GM21825 (cell line): ENCODE measurements around the gene RAMP1.
"Not testable (repeated sequence)": the region's sequence is repeated elsewhere in the genome, so short reads cannot be mapped to it uniquely, and the experiment has no call there.

ENCODE experiments used
- ATAC-seq: cut with Tn5 transposase; IDR thresholded peaks from one replicate; pipeline ENCODE4 v1.9.1; 2021; ENCODE audit warnings: mild to moderate bottlenecking, moderate library complexity; ENCODE audit not compliant: unreplicated experiment

RAMP1 gene

GRCh38 chr2:237942513-237942899 is 83.1 kb downstream of the RAMP1 start:
- no peak for ATAC-seq

GRCh38 chr2:237943395-237944094 is 84.1 kb downstream of the RAMP1 start:
- no peak for ATAC-seq

- no peak for ATAC-seq
Observed at GRCh38 chr2:237944302-237944701, 84.9 kb downstream of the RAMP1 start.

GRCh38 chr2:237946423-237946822 is 87.0 kb downstream of the RAMP1 start:
- ATAC-seq = no peak

- ATAC-seq = not testable (repeated sequence)
Observed at GRCh38 chr2:237951354-237951753, 91.9 kb downstream of the RAMP1 start.

GRCh38 chr2:237951878-237952277 is 92.5 kb downstream of the RAMP1 start:
- no peak for ATAC-seq

- ATAC-seq = no peak
Observed at GRCh38 chr2:237952851-237953250, 93.4 kb downstream of the RAMP1 start.

- ATAC-seq = no peak
Observed at GRCh38 chr2:237955640-237956401, 96.4 kb downstream of the RAMP1 start.

- ATAC-seq = no peak
Observed at GRCh38 chr2:237956402-237956736, 96.9 kb downstream of the RAMP1 start.

- ATAC-seq = no peak
Observed at GRCh38 chr2:237961637-237962036, 102.2 kb downstream of the RAMP1 start.
